PFSK-1 (cell line): ENCODE results near the gene MACROD1.

Source experiments
- FOXP2 ChIP-seq: optimal IDR thresholded peaks from 2 replicates; pipeline ENCODE3; 2011; ENCODE audit warnings: borderline replicate concordance, control low read depth, inconsistent platforms; ENCODE audit not compliant: insufficient read depth; ENCODE audit errors: extremely low read length, extremely low read depth
- POLR2AphosphoS5 ChIP-seq: IDR thresholded peaks from 2 replicates; pipeline ENCODE4 v1.6.1; 2012; ENCODE audit warnings: low read depth, mild to moderate bottlenecking, control low read depth, low read length, moderate library complexity
- SIN3A ChIP-seq: IDR thresholded peaks from 2 replicates; pipeline ENCODE4 v1.6.1; 2012; ENCODE audit warnings: mild to moderate bottlenecking, low read length, moderate library complexity, borderline replicate concordance; ENCODE audit not compliant: insufficient read depth
- TAF1 ChIP-seq: IDR thresholded peaks from 2 replicates; pipeline ENCODE4 v1.6.1; 2012; ENCODE audit warnings: low read length, control low read depth, borderline replicate concordance; ENCODE audit not compliant: insufficient read depth
- TF ChIP-seq, protein P1 (sequence below), 2 experiments: IDR thresholded peaks; 2 replicates each; pipeline versions ENCODE4 v1.6.1 to v1.8.0; 2011 to 2012; ENCODE audit warnings: low read depth in 2 of 2, low read length in 2 of 2, control low read depth in 1 of 2, inconsistent platforms in 1 of 2, mild to moderate bottlenecking in 1 of 2, moderate library complexity in 1 of 2; ENCODE audit not compliant: insufficient read depth in 1 of 2

MACROD1 gene

GRCh38 chr11:64089027-64089360 lies 76.9 kb downstream of the MACROD1 start:
- TF ChIP-seq TAF1 (no peak), POLR2AphosphoS5 (no peak), SIN3A (no peak)
- TF ChIP-seq, protein P1, sequence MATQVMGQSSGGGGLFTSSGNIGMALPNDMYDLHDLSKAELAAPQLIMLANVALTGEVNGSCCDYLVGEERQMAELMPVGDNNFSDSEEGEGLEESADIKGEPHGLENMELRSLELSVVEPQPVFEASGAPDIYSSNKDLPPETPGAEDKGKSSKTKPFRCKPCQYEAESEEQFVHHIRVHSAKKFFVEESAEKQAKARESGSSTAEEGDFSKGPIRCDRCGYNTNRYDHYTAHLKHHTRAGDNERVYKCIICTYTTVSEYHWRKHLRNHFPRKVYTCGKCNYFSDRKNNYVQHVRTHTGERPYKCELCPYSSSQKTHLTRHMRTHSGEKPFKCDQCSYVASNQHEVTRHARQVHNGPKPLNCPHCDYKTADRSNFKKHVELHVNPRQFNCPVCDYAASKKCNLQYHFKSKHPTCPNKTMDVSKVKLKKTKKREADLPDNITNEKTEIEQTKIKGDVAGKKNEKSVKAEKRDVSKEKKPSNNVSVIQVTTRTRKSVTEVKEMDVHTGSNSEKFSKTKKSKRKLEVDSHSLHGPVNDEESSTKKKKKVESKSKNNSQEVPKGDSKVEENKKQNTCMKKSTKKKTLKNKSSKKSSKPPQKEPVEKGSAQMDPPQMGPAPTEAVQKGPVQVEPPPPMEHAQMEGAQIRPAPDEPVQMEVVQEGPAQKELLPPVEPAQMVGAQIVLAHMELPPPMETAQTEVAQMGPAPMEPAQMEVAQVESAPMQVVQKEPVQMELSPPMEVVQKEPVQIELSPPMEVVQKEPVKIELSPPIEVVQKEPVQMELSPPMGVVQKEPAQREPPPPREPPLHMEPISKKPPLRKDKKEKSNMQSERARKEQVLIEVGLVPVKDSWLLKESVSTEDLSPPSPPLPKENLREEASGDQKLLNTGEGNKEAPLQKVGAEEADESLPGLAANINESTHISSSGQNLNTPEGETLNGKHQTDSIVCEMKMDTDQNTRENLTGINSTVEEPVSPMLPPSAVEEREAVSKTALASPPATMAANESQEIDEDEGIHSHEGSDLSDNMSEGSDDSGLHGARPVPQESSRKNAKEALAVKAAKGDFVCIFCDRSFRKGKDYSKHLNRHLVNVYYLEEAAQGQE (IDR thresholded peaks at IDR 0.05; ENCODE audit: insufficient read depth in 1 of 2, low read depth in 2 of 2, low read length in 2 of 2) = no peak

- no peak for TF ChIP-seq TAF1
- TF ChIP-seq, protein P1 (IDR thresholded peaks at IDR 0.05; ENCODE audit: insufficient read depth in 1 of 2, low read depth in 2 of 2, low read length in 2 of 2) = no peak
- TF ChIP-seq FOXP2 = no peak
- TF ChIP-seq POLR2AphosphoS5 = no peak
- no peak for TF ChIP-seq SIN3A
These were observed 77.5 kb downstream of the MACROD1 start for GRCh38 chr11:64088162-64089026.

- TF ChIP-seq SIN3A (no peak), FOXP2 (no peak), TAF1 (no peak), POLR2AphosphoS5 (no peak)
- TF ChIP-seq, protein P1 (IDR thresholded peaks at IDR 0.05; ENCODE audit: insufficient read depth in 1 of 2, low read depth in 2 of 2, low read length in 2 of 2) = no peak
These were observed 79.4 kb downstream of the MACROD1 start for GRCh38 chr11:64086258-64087123.

- TF ChIP-seq SIN3A (no peak), POLR2AphosphoS5 (no peak), FOXP2 (no peak), TAF1 (no peak)
- TF ChIP-seq, protein P1 (IDR thresholded peaks at IDR 0.05; ENCODE audit: insufficient read depth in 1 of 2, low read depth in 2 of 2, low read length in 2 of 2) = no peak
These were observed 80.0 kb downstream of the MACROD1 start for GRCh38 chr11:64085906-64086257.
